Measurements from ENCODE around the gene MTMR10.

GRCh38 chr15:30943654-30944335 lies 47.6 kb downstream of the MTMR10 start:
- TF ChIP-seq GATA3 (IDR thresholded peaks at IDR 0.05; ENCODE audit: low read depth, low read length) (no peak), GATA2 (IDR thresholded peaks at IDR 0.05; ENCODE audit: low read depth, low read length) (no peak)
